RWPE2 (cell line): ENCODE results near the gene CXCL9.
"Not testable (repeated sequence)": the region's sequence is repeated elsewhere in the genome, so short reads cannot be mapped to it uniquely, and the experiment has no call there.

Experiments used
- ATAC-seq: fragments of 200-7000 bp; cut with Tn5 transposase; 3 replicates; pipeline ENCODE4 v1.9.1; 2021; ENCODE audit warnings: low read depth
- DNase-seq: peaks from one replicate; pipeline ENCODE4 v3.0.0-alpha.2; 2020; ENCODE audit warnings: low spot score
- H3K27ac ChIP-seq: fragments of 450-650 bp; 2 replicates; pipeline ENCODE4 v1.5.1; 2017; ENCODE audit warnings: mild to moderate bottlenecking; ENCODE audit not compliant: poor library complexity, severe bottlenecking
- H3K27me3 ChIP-seq: fragments of 250-450 bp; sonication (Bioruptor Pico); 2 replicates; pipeline ENCODE4 v1.5.1; 2021; ENCODE audit warnings: mild to moderate bottlenecking, moderate library complexity; ENCODE audit not compliant: insufficient read depth, poor library complexity, severe bottlenecking
- H3K36me3 ChIP-seq: fragments of 250-450 bp; sonication (Bioruptor Pico); 2 replicates; pipeline ENCODE4 v1.5.1; 2020; ENCODE audit warnings: low read depth, mild to moderate bottlenecking, moderate library complexity
- H3K4me1 ChIP-seq: fragments of 250-450 bp; sonication (Bioruptor Pico); 2 replicates; pipeline ENCODE4 v1.5.1; 2021; ENCODE audit warnings: mild to moderate bottlenecking, moderate library complexity; ENCODE audit not compliant: insufficient read depth, poor library complexity, severe bottlenecking
- H3K4me3 ChIP-seq: fragments of 250-450 bp; sonication (Bioruptor Pico); 2 replicates; pipeline ENCODE4 v1.5.1; 2021; ENCODE audit warnings: mild to moderate bottlenecking, moderate library complexity; ENCODE audit not compliant: severe bottlenecking
- H3K9me3 ChIP-seq: fragments of 250-450 bp; sonication (Bioruptor Pico); 2 replicates; pipeline ENCODE4 v1.5.1; 2021; ENCODE audit warnings: mild to moderate bottlenecking, moderate library complexity; ENCODE audit not compliant: severe bottlenecking
- TF ChIP-seq, protein P1 (sequence below): fragments of 450-650 bp; IDR thresholded peaks from one replicate; pipeline ENCODE4 v1.5.1; 2017; ENCODE audit warnings: mild to moderate bottlenecking, moderate library complexity; ENCODE audit not compliant: poor library complexity, severe bottlenecking

CXCL9 gene

DNA sequence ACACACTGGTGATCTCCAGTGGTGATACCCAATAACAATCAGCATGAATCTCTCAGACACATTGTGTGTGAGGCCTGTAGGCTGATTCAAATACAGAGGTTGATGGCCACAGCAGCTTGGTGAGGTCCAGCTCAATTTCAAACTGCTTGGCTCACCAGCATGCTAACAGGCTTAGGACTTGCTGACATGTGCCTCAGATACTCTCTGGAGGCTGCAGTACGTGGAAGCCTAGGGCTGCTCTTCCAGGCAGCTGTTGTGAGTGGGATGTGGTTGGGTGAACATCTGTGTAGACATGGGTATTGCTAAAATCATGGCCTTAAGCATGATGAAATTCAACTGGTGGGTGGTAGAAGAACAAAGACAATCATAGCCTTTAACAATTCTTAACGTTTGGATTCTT, 4.3 kb downstream of the CXCL9 start:
- ATAC-seq = no peak

DNA sequence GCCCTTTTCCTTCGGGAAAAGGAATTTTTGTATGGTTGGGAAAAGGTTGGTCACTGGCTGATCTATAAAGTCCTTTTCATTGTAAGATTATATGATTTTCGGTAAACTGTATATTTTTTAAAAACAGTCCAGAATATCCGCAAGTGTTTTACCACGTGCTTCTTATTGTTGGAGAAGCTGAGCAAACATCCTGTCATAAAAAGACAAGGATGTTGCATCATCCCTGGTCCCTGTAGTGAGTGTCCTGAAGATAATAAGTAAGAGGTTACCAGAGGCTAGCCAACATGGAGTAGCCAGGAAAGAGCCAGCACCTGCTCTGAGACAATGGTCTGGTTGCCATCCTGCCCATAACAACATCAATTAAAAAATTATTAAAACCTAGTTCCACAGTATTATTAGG, 5.1 kb downstream of the CXCL9 start:
- Histone ChIP-seq H3K9me3 (no peaks in the 10 kb centered on the region), H3K36me3 (no peaks in the 10 kb centered on the region), H3K27me3 (no peaks in the 10 kb centered on the region), H3K4me1 (peaks cover 15% of the 10 kb centered on the region), H3K4me3 (no peak overlapping the region), H3K27ac (no peak overlapping the region)
- 0 out of 3 replicates have a peak, but pooled peaks have one; percentile 46 for ATAC-seq
- no peak for DNase-seq
- TF ChIP-seq, protein P1, sequence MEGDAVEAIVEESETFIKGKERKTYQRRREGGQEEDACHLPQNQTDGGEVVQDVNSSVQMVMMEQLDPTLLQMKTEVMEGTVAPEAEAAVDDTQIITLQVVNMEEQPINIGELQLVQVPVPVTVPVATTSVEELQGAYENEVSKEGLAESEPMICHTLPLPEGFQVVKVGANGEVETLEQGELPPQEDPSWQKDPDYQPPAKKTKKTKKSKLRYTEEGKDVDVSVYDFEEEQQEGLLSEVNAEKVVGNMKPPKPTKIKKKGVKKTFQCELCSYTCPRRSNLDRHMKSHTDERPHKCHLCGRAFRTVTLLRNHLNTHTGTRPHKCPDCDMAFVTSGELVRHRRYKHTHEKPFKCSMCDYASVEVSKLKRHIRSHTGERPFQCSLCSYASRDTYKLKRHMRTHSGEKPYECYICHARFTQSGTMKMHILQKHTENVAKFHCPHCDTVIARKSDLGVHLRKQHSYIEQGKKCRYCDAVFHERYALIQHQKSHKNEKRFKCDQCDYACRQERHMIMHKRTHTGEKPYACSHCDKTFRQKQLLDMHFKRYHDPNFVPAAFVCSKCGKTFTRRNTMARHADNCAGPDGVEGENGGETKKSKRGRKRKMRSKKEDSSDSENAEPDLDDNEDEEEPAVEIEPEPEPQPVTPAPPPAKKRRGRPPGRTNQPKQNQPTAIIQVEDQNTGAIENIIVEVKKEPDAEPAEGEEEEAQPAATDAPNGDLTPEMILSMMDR = no peak

More for the DNA sequence above, 4.3 kb downstream of the CXCL9 start:
- no peaks in the 10 kb centered on the region for H3K27me3 ChIP-seq
- no peak for DNase-seq
- no peaks in the 10 kb centered on the region for H3K36me3 ChIP-seq
- no peak overlapping the region for H3K27ac ChIP-seq
- no peak overlapping the region for H3K4me3 ChIP-seq
- no peaks in the 10 kb centered on the region for H3K9me3 ChIP-seq
- H3K4me1 ChIP-seq = peaks cover 21% of the 10 kb centered on the region
- TF ChIP-seq, protein P1 = no peak

DNA sequence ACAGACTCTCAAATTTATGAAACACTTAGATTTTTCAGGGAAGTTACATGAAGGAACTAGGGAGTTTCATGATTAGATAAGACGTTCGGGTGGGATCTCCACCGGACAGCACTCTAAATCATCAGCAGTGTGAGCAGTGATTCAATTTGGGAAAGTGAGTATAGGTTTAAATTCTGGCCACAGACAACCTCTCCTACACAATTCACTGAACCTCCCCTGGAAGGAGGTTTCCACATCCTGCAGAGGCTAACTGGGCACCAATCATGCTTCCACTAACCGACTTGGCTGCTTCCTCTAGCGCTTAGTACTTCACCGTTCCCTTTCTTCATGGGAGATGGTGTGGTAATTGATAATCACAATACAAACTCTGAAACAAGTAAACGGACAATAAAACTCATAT, 5.6 kb downstream of the CXCL9 start:
- ATAC-seq (no peak), DNase-seq (no peak)
- Histone ChIP-seq H3K4me1 (peaks cover 11% of the 10 kb centered on the region), H3K4me3 (no peak overlapping the region), H3K27ac (no peak overlapping the region), H3K27me3 (no peaks in the 10 kb centered on the region), H3K36me3 (no peaks in the 10 kb centered on the region), H3K9me3 (no peaks in the 10 kb centered on the region)
- TF ChIP-seq, protein P1 = no peak

DNA sequence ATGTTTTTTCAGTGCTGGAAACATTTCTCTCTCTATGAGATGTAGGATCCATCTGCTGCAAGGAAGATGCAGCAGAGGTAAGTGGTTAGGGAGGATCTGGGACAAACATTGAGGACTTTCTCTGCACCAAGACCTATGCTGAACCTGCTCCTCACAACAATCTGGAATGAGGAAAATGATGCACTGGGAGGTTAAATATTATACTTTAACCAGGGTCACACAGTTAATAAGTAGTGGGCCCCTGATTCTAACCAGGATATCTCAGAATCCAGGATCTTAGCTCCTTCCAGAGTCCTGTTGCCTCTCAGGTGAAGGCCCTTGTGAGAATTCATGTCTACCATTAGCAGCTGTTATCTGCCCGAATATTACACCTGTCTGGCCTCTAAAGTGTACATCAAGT, 7.0 kb downstream of the CXCL9 start:
- H3K27ac ChIP-seq = no peak overlapping the region
- H3K27me3 ChIP-seq = no peaks in the 10 kb centered on the region
- H3K4me1 ChIP-seq = peaks cover 7% of the 10 kb centered on the region
- no peaks in the 10 kb centered on the region for H3K9me3 ChIP-seq
- ATAC-seq (no peak), DNase-seq (no peak)
- no peaks in the 10 kb centered on the region for H3K36me3 ChIP-seq
- TF ChIP-seq, protein P1 = no peak
- H3K4me3 ChIP-seq = no peak overlapping the region

DNA sequence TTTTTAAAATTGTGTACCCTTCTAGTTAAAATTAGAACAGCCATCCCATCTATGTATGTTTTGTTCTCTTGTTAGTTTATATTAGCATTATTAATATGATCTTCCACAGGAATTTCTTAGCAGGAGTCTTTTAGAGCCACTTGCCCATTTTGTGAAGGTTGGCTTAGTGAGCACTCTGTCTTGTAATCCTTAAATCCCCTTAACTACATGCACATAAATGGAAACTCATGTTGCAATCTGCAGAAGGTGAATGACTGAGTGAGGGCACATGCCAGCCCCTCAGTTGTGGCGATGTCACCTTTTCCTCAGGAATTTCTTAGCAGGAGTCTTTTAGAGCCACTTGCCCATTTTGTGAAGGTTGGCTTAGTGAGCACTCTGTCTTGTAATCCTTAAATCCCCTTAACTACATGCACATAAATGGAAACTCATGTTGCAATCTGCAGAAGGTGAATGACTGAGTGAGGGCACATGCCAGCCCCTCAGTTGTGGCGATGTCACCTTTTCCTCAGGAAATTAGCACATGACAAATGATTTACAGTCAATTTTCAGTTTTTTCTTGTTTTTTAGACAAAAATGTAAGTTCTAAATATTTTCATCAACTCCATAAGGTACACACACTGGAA, 8.7 kb downstream of the CXCL9 start:
- H3K4me3 ChIP-seq, H3K27ac ChIP-seq: not testable (repeated sequence)

More for the DNA sequence above, 8.7 kb downstream of the CXCL9 start:
- H3K36me3 ChIP-seq, H3K9me3 ChIP-seq, DNase-seq, ATAC-seq, H3K4me1 ChIP-seq, H3K27me3 ChIP-seq: not testable (repeated sequence)
